HG03045 (cell line): ENCODE results near the gene LRMDA.

Experiments used
- ATAC-seq: cut with Tn5 transposase; IDR thresholded peaks from one replicate; pipeline ENCODE4 v1.9.1; 2021; ENCODE audit warnings: mild to moderate bottlenecking, moderate library complexity; ENCODE audit not compliant: unreplicated experiment

The LRMDA gene

GRCh38 chr10:75531571-75532031 is 100.2 kb downstream of the LRMDA start:
- ATAC-seq = no peak

- ATAC-seq = no peak
These were observed 101.0 kb downstream of the LRMDA start for GRCh38 chr10:75532253-75532924.

GRCh38 chr10:75538144-75538543 is 106.7 kb downstream of the LRMDA start:
- no peak for ATAC-seq

GRCh38 chr10:75538765-75539164 is 107.3 kb downstream of the LRMDA start:
- ATAC-seq = no peak

- no peak for ATAC-seq
These were observed 109.0 kb downstream of the LRMDA start for GRCh38 chr10:75540357-75540966.

- ATAC-seq = no peak
These were observed 109.6 kb downstream of the LRMDA start for GRCh38 chr10:75540981-75541380.

GRCh38 chr10:75541411-75541810 is 110.0 kb downstream of the LRMDA start:
- no peak for ATAC-seq

- ATAC-seq = no peak
These were observed 110.7 kb downstream of the LRMDA start for GRCh38 chr10:75542084-75542483.

- no peak for ATAC-seq
These were observed 111.5 kb downstream of the LRMDA start for GRCh38 chr10:75542906-75543305.

GRCh38 chr10:75544386-75544785 is 113.0 kb downstream of the LRMDA start:
- no peak for ATAC-seq

GRCh38 chr10:75544993-75545706 is 113.7 kb downstream of the LRMDA start:
- ATAC-seq = no peak

- ATAC-seq = no peak
These were observed 114.6 kb downstream of the LRMDA start for GRCh38 chr10:75546004-75546403.

GRCh38 chr10:75547391-75548298 is 116.2 kb downstream of the LRMDA start:
- no peak for ATAC-seq

GRCh38 chr10:75548356-75548755 is 116.9 kb downstream of the LRMDA start:
- no peak for ATAC-seq

GRCh38 chr10:75550191-75550590 is 118.8 kb downstream of the LRMDA start:
- no peak for ATAC-seq

- no peak for ATAC-seq
These were observed 120.7 kb downstream of the LRMDA start for GRCh38 chr10:75552171-75552570.

- ATAC-seq = no peak
These were observed 122.1 kb downstream of the LRMDA start for GRCh38 chr10:75553550-75553949.

- ATAC-seq = no peak
These were observed 123.9 kb downstream of the LRMDA start for GRCh38 chr10:75555323-75555722.

GRCh38 chr10:75556320-75556719 is 124.9 kb downstream of the LRMDA start:
- ATAC-seq = no peak

GRCh38 chr10:75565286-75566251 is 134.1 kb downstream of the LRMDA start:
- no peak for ATAC-seq
